Stimulated activated naive CD8-positive, alpha-beta T cell treated with anti-CD3 and anti-CD28 coated beads, Interleukin-15, Interleukin-2, amounts not matched to agents 100 U/mL and 50 U/mL, for 24 hours (primary cell): ENCODE results near the gene PLEKHB2.
"Not testable (repeated sequence)": the region's sequence is repeated elsewhere in the genome, so short reads cannot be mapped to it uniquely, and the experiment has no call there.

Source experiments
- ATAC-seq: fragments of 150-1000 bp; cut with Tn5 transposase; one replicate; pipeline ENCODE4 v1.10.0; 2021
- DNase-seq: peaks from one replicate; pipeline ENCODE4 v3.0.0; 2021

PLEKHB2 gene

DNA sequence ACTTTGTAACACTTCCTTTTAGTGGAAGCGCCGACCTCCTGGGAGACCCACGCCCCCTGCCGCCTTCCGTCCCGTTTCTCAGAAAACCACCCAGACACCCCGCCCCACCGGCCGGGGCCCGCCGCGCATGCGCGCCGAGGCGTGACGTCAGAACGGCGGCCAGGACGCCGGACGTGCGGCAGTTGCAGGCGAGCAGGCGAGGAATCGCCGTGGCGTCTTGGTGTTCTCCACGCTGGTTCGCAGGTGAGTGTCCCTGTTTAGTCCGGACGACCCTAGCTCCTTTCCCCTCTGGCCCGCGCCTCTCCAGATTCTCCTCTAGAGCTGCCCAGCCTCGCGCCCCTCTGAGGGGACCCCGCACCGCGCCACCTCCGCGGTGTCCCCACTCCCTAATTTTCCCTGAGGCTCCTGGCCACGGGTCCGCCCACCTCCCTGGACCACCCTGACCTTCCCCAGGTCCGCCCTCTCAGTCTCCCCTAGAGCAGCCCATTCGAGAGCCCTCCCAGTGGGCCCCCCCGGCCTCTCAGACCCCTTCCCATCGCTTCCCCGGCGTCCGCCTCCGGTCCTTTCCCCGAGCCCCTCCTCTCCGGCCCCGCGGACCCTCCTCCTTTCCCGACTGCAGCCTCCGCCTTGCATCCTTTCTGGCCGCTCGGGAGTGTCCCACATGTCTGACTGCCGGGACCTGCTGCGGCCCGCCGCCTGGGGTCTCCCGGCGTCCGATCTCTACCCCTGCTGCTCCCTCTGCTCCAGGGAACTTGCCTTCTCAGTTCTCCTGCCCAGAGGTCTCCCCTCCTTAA, at the start of gene PLEKHB2:
Gene PLEKHB2, plus strand, starts transcription at position 181 of the 794 bp plus-strand sequence. CDS start 15,606 bp downstream, outside the sequence.
- DNase-seq (peak; percentile 96), ATAC-seq (peak; percentile 79)

GRCh38 chr2:131056204-131056931, 48.8 kb upstream of the PLEKHB2 start:
- ATAC-seq (no peak), DNase-seq (no peak)

DNA sequence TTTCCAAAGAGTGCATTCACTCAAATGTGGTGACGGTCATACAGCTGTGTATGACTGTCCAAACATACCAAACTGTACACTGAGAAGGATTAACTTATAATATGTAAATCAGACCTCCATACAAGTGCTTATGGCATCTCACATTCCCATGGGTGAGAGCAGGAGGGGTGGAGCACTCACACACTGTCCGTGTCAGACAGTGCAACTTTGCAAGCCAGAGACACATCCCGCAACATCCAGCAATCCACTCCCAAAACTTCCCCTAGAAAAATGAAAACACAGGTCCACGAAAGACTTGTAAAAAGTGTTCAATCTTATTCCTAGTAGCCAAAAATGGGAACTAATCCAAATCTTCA, 48.2 kb upstream of the PLEKHB2 start:
- no peak for DNase-seq
- no peak for ATAC-seq

DNA sequence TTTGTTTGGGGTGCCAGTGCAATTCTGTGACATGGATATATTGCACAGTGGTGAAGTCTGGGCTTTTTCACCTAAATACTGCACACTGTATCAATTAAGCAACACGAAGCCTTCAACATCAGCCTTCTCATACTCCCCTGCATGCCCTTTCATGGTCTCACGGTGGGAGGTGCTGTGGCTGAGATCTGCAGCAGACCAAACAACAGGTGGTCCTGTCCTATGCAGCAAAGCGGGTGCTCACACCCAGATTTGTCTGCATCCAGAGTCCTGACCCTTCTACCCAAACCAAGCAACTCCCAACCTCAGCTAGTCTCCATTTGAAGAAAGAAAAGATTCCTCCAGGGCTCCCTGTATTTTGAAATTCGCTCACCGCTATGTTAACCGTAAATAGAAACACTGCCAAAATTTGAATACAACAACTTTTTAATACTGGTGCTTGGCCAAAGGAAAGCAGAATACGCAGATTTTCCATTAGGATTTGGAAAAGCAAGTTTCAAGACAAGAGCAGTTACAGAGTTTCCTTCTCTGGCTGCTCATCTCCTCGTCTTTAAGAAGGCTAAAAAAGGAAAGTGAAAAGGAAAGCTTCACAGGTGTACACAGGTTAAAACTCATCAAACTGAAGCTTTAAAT, 46.8 kb upstream of the PLEKHB2 start:
- ATAC-seq = no peak
- no peak for DNase-seq

- ATAC-seq = no peak
- DNase-seq = no peak
These were observed 46.2 kb upstream of the PLEKHB2 start for GRCh38 chr2:131058920-131059319.

GRCh38 chr2:131063501-131064283, 41.4 kb upstream of the PLEKHB2 start:
- no peak for ATAC-seq
- no peak for DNase-seq

DNA sequence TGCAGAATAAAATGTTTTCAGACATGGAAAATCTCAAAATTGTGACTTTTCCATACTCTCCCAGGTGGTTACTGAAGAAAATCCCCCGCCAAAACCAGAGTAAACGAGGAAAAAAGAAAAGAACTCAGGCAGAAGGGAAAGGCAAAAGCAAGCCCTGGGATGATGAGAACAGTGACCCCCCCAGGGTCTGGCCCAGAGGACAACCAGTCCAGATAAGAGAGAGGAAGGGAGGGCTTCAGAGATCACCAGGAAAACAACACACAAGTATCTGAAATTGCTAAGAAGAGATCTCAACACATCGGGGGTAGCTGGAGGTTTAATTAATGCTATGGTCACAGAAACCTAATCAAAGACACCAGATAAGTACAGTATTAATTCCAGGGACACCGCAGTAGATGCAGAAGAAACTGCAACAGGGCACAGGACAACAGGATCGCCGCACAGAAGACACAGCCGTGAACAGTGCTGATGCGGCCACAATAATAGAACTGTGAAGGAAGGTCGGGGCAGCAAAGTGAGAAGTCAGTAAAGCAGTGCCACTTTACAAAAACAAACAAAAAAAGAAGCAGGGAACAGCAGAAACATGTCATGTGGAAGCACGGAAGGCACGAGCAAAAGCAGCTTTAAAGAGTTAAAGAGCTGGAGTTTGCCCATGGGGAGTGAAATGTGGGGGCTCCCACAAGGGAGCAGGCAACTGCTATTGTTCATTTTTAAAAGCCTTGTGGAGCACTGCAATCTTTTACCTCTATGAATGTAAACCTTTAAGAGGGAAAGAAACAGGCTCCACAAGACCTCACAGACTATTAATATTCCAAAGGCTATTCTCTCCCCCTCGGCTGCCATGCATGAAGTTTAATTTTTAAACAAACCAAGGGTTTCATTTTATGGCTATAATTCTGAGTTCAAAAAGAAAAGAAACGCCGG, 40.3 kb upstream of the PLEKHB2 start:
- DNase-seq (no peak), ATAC-seq (no peak)

- DNase-seq = no peak
- no peak for ATAC-seq
These were observed 37.5 kb upstream of the PLEKHB2 start for GRCh38 chr2:131067465-131068125.

- DNase-seq, ATAC-seq: not testable (repeated sequence)
These were observed 37.0 kb upstream of the PLEKHB2 start for GRCh38 chr2:131068172-131068571.

DNA sequence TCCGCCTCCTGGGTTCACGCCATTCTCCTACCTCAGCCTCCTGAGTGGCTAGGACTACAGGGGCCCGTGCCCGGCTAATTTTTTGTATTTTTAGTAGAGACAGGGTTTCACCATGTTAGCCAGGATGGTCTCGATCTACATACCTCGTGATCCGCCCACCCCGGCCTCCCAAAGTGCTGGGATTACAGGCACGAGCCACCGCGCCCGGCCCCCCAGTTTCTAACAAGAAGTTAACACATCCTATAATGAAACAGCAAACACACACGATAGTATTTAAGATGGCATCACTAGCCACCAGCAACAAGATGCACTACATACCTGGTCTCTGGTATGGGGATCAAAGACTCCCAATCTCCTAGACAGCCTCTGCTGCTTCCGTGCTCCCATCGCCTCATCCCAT, 29.6 kb upstream of the PLEKHB2 start:
- ATAC-seq, DNase-seq: not testable (repeated sequence)

- no peak for DNase-seq
- no peak for ATAC-seq
These were observed 28.4 kb upstream of the PLEKHB2 start for GRCh38 chr2:131076707-131077106.

DNA sequence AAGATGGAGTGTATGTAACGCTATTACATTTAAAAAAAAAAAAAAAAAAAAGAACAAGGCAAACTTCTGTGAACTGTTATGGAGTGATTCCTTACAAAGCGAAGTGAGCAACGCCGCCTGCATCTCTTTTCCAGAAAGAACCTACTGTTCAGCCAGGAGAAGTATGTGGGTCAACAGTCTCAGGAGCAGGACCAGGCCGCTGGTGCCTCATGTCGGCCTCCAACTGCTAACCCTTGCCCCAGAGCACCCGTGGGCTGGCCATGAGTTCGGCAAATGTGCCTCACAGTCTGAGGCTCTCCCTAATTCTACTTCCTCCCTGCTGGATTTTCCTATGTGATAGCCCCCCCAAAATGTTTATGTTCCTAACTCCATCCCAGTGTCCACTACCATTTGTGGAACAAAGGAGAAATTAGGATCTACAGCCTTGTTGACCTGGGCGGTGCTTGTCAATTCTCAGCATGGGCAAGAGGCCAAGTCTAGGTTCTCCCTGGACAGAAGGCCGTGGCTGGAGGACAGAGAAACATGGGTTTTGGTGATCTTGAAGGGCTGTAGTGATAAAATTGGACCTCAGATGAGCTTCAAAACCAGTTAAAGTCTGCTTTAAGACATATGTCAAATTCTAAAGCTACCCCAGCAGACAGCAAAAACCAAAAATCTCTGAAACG, 27.8 kb upstream of the PLEKHB2 start:
- no peak for ATAC-seq
- DNase-seq = no peak

DNA sequence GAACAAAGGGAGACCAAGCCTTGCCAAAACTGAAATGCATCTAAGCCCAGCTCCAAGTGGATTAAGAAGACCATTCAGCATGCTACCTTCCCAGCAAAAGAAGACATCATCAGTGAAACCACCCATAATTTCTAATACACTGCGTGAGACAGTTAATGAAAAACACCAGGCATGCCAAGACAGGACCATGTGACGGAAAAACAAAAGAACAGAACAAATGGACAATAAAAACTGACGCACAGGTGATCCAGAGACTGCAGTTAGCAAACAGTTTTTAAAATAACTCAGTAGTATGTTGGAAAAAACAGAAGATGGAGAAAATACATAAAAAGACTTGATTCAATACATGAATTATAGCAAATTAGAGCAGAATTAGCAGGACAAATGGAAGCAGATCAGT, 27.2 kb upstream of the PLEKHB2 start:
- DNase-seq = no peak
- ATAC-seq = no peak

- not testable (repeated sequence) for ATAC-seq, DNase-seq
These were observed 25.2 kb upstream of the PLEKHB2 start for GRCh38 chr2:131079931-131080330.

DNA sequence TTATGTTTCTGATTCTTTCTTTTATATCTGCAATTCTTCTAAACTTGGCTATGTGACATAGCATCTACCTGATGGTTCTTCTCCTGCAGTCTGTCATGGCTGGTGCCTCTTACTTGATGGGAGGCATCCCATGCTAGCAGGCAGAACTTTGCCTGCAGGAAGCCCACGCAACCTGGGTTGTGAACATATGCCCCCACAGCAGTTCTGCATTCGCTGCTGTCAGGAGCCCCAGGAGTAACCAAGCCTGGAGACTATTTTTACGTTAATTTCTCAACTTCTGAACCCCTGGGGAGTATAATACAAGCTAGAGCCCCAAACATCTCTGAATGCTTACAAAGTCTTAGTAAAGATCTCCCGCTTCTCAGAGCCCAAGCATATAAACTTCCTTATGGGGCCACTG, 23.9 kb upstream of the PLEKHB2 start:
- ATAC-seq (no peak), DNase-seq (no peak)

DNA sequence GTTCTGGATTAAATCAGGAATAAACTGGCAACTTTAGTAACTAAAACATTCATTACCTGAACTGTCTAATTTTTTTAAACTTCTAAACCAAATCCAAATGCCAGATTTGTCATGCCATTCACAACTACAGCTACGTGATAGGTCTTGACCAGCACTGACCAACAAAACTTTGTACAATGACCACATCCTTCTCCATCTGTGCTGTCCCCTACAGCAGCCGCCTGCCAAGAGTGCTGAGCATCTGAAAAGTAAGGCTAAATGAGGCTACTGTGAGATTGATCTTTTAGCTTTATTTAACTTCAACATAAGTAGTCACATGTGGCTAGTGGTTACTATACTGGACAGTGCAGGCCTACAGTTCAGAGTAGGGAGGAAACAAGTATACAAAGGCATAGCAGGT, 19.5 kb upstream of the PLEKHB2 start:
- DNase-seq = no peak
- no peak for ATAC-seq

DNA sequence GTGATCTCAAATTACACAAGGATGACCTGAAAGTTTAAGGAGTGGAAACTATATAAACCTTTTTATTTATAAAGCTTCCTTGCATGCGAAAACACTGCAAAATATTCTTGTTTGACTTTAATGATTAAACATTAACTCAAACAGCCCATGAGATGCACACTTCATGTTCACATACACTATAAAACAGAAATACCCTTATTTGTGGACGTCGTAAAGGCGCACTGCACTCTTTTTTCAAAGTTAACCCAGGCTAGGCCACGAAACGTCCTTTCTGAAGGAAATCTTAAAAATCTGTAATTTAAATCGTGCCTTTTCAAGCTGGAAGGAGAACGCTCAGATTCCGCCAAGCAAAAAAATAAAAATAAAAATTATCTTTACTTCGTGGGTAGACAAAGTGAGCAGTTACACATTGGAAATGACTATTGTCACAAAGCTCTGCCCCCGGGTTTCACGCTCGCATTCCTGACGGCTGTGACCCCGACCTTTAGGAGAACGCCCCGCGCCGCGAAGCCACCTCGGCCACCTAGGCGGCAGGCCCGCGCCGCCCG, 12.6 kb upstream of the PLEKHB2 start:
- DNase-seq (no peak), ATAC-seq (no peak)

DNA sequence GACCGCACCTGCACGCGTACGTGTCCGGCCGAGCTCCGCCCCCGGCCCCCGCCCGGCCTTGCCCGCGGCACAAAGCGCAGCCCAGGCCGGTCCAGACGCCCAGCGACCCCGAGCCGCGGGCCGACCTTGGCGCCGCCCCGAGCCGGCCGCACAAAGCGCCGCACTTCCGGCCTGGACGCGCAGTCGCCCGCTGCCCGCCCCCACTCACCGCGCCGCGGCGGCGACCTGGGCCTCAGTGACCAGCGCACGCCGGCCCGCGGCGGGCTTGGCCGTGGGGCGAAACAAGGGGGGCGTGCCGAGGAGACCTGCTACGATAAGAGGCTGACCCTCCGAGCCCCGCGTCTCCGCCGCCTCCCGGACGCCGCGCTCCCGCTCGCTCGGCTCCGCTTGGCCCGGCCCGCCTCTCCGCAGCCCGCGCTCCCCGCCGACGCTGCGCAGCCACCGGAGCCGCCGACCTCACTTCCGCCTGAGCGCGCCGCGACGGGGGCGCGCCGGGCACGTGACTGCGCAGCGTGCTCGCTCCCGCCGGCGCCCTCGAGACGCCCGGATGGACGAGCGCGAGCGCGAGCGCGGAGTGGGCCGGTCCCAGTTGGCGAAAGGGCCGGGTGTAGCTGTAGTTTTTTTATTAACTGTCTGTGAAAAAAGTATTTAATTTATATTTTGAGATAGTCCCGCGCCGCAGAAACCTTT, 12.0 kb upstream of the PLEKHB2 start, which contains the start of gene FAM168B:
Gene FAM168B, minus strand, starts transcription at position 455 of the 690 bp plus-strand sequence. CDS start 10,814 bp downstream, outside the sequence.
- ATAC-seq = peak; percentile 87
- peak; percentile 89 for DNase-seq
